ENCODE data around the gene GUCY2D.
"Not testable (repeated sequence)": the region's sequence is repeated elsewhere in the genome, so short reads cannot be mapped to it uniquely, and the experiment has no call there.

- TF ChIP-seq, protein P1, sequence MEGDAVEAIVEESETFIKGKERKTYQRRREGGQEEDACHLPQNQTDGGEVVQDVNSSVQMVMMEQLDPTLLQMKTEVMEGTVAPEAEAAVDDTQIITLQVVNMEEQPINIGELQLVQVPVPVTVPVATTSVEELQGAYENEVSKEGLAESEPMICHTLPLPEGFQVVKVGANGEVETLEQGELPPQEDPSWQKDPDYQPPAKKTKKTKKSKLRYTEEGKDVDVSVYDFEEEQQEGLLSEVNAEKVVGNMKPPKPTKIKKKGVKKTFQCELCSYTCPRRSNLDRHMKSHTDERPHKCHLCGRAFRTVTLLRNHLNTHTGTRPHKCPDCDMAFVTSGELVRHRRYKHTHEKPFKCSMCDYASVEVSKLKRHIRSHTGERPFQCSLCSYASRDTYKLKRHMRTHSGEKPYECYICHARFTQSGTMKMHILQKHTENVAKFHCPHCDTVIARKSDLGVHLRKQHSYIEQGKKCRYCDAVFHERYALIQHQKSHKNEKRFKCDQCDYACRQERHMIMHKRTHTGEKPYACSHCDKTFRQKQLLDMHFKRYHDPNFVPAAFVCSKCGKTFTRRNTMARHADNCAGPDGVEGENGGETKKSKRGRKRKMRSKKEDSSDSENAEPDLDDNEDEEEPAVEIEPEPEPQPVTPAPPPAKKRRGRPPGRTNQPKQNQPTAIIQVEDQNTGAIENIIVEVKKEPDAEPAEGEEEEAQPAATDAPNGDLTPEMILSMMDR (IDR thresholded peaks at IDR 0.05 in 8 of 11, conservative IDR thresholded peaks at IDR 0.05 in 3 of 11) = not testable (repeated sequence)
- not testable (repeated sequence) for TF ChIP-seq POLR2AphosphoS5 (IDR thresholded peaks at IDR 0.05)
Observed at GRCh38 chr17:7953266-7953665, 49.1 kb upstream of the GUCY2D start.
